Neural crest cell (in vitro differentiated cells): ENCODE measurements around the gene DMRT2. TPM values are rescaled to one million over a fixed set of nuclear protein-coding genes. Genes with fewer than 3 reads are reported as not detected.
A peak's percentile ranks its signal among the peaks of the same experiment; 100 is the strongest.

Experiments
- DNase-seq: peaks from one replicate; pipeline ENCODE4 v3.0.0; 2021; ENCODE audit warnings: low read depth, mixed read lengths, low spot score
- H3K27ac Mint-ChIP-seq: one replicate; pipeline ENCODE4 v1.8.0; 2021; ENCODE audit warnings: mild to moderate bottlenecking, mixed read lengths; ENCODE audit not compliant: unreplicated experiment
- H3K27me3 Mint-ChIP-seq: 2 replicates; pipeline ENCODE4 v1.8.0; 2021; ENCODE audit warnings: low read depth, mild to moderate bottlenecking, mixed read lengths
- H3K36me3 Mint-ChIP-seq: 2 replicates; pipeline ENCODE4 v1.8.0; 2021; ENCODE audit warnings: low read depth, mild to moderate bottlenecking, mixed read lengths
- H3K4me1 Mint-ChIP-seq: 2 replicates; pipeline ENCODE4 v1.8.0; 2021; ENCODE audit warnings: mixed read lengths
- H3K4me3 Mint-ChIP-seq: one replicate; pipeline ENCODE4 v1.8.0; 2021; ENCODE audit warnings: mild to moderate bottlenecking, mixed read lengths
- H3K9me3 Mint-ChIP-seq: 2 replicates; pipeline ENCODE4 v1.8.0; 2021; ENCODE audit warnings: mixed read lengths
- total RNA-seq: library from RNA; stranded (reverse); gene quantifications from 2 replicates; pipeline ENCODE4 v1.2.1, GENCODE V29; 2021
- TF ChIP-seq, protein P1 (sequence below): fragments of 200-600 bp; sonication (generic); conservative IDR thresholded peaks from 2 replicates; pipeline ENCODE4 v1.5.0; 2021; ENCODE audit warnings: antibody characterized with exemption, mild to moderate bottlenecking

The DMRT2 gene
- total RNA-seq, 1 donor from 2014 or later, result 0.49 TPM

DNA sequence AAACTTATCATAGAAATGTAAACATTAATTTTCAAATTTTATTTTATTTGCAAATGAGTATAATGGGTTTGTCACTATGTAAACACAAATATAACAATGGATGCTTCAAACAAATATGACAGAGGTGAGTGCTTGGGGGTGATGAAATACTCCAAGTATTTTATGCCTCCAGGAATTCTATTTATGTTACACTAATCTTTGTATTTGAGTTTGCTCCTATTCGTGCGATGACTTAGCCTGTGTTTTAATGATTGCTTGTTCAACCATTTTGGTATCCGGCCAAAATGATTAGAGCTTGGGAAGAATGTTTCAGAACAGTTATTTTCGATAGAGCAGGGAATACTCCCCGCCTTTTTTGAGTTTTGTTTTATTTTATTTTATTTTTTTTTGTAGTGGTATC lies 5.0 kb downstream of the DMRT2 start:
- TF ChIP-seq, protein P1, sequence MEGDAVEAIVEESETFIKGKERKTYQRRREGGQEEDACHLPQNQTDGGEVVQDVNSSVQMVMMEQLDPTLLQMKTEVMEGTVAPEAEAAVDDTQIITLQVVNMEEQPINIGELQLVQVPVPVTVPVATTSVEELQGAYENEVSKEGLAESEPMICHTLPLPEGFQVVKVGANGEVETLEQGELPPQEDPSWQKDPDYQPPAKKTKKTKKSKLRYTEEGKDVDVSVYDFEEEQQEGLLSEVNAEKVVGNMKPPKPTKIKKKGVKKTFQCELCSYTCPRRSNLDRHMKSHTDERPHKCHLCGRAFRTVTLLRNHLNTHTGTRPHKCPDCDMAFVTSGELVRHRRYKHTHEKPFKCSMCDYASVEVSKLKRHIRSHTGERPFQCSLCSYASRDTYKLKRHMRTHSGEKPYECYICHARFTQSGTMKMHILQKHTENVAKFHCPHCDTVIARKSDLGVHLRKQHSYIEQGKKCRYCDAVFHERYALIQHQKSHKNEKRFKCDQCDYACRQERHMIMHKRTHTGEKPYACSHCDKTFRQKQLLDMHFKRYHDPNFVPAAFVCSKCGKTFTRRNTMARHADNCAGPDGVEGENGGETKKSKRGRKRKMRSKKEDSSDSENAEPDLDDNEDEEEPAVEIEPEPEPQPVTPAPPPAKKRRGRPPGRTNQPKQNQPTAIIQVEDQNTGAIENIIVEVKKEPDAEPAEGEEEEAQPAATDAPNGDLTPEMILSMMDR, result no peak
- H3K36me3 Mint-ChIP-seq, result no peaks in the 10 kb centered on the region
- H3K9me3 Mint-ChIP-seq, result peaks cover 2% of the 10 kb centered on the region
- peaks cover 87% of the 10 kb centered on the region for H3K27me3 Mint-ChIP-seq
- no peak overlapping the region for H3K27ac Mint-ChIP-seq
- no peak overlapping the region for H3K4me3 Mint-ChIP-seq
- no peak for DNase-seq
- H3K4me1 Mint-ChIP-seq, result peaks cover 20% of the 10 kb centered on the region

DNA sequence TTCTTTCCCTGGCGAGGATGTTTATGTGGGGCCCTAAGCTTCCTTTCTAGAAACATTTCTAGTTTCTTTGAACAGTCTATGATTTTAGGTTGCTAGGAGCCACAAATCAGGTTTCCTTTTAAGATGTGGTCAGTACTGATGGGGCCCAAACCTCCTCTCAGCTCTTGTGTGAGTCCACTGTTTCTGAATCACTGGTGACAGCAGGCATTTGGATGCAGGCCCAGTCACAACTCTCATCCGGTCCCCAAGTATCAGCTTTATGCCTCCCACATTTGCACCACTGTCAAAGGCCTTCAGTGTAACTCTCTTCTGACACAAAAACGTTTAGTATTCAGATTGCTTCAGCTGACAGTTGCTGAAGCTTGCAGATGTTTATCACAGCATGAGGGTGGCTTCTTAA lies 7.8 kb downstream of the DMRT2 start:
- no peak for DNase-seq
- TF ChIP-seq, protein P1, result no peak
- peaks cover 4% of the 10 kb centered on the region for H3K4me1 Mint-ChIP-seq
- H3K27me3 Mint-ChIP-seq, result peaks cover 75% of the 10 kb centered on the region
- peak overlapping the region; percentile 57 for H3K27ac Mint-ChIP-seq
- H3K36me3 Mint-ChIP-seq, result no peaks in the 10 kb centered on the region
- H3K9me3 Mint-ChIP-seq, result peaks cover 6% of the 10 kb centered on the region
- H3K4me3 Mint-ChIP-seq, result no peak overlapping the region

DNA sequence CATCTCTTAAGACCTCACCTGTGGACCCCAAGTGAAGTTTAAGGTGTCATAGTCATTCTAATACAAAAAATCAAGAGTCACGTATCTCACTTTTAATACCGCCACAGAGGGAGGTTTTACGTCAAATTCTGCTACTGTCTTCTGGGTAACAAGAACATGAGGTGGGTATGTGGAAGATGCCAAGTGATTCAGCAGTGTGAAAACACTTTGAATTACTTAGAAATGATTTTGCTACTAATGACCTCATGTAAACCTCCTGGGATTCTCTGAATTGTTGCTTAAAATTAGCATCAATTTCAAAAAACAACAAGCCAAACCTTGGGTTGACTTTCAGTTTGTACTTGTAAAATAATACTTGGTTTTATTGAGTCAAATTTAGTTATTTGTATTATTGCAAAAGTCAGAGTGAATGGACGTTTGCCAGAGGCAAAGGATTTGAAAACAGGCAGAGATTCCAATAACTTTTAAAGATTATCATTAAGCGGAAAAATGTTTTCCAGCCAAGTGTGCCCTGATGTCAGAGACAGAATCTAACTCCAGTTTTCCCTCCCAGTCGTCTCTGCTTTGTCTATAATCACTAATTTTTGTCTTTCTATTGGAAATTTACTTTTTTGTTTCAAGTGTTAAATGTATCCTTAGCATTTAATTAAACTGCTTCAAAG lies 8.8 kb downstream of the DMRT2 start:
- Mint-ChIP-seq H3K27ac (no peak overlapping the region), H3K9me3 (peaks cover 6% of the 10 kb centered on the region), H3K4me1 (peaks cover 4% of the 10 kb centered on the region), H3K4me3 (no peak overlapping the region), H3K36me3 (no peaks in the 10 kb centered on the region), H3K27me3 (peaks cover 65% of the 10 kb centered on the region)
- DNase-seq, result no peak
- TF ChIP-seq, protein P1, result no peak

DNA sequence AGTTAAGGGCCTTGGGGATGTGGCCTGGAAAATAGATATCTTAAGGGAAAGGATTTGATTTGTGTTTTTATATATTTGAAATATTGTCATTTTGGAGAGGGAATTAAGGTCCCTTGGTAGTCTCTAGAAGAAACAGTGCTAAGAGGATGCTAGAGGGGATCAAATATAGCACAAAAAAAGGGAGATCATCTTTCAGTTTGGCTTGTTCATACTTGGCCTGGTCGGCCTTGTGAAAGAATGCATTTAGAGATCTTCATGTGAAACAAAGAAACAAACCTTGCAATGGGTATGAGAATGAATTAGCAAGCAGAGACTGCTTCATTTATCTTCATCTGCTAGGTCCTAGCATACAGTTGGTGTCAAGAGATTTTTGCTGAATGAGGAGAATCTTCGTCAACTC lies 15.0 kb downstream of the DMRT2 start:
- Mint-ChIP-seq H3K4me3 (no peak overlapping the region), H3K9me3 (peaks cover 14% of the 10 kb centered on the region), H3K27me3 (peaks cover 24% of the 10 kb centered on the region), H3K27ac (no peak overlapping the region), H3K36me3 (peaks cover 2% of the 10 kb centered on the region), H3K4me1 (no peaks in the 10 kb centered on the region)
- DNase-seq, result no peak
- TF ChIP-seq, protein P1, result no peak

DNA sequence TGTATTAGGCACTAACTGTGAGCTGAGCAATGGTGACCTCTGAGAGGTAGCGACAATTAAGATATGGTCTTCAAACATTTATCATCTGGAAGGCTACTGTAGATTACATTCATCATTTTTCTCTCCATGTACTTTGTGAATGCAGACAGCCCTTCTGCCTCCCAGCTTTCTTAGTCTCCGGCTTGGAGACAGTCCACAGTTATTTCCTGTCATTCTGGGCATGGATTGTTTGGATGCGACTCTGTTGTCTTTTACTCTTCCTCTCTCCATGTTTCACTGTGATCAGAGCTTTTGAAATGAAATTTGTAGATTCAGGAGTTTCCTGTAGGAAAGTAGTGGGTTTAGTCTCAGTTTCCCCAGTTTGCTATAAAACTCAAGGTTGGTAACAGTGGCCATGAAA lies 20.5 kb downstream of the DMRT2 start:
- Mint-ChIP-seq H3K36me3 (peaks cover 2% of the 10 kb centered on the region), H3K27me3 (peaks cover 17% of the 10 kb centered on the region), H3K4me3 (no peak overlapping the region), H3K4me1 (no peaks in the 10 kb centered on the region), H3K9me3 (peaks cover 14% of the 10 kb centered on the region), H3K27ac (no peak overlapping the region)
- TF ChIP-seq, protein P1, result no peak
- no peak for DNase-seq
